Vagina (tissue), 2 donors: Measurements from ENCODE around the gene BCL11A. TPM values are rescaled to one million over a fixed set of nuclear protein-coding genes. Genes with fewer than 3 reads are reported as not detected.

Experiments
- DNase-seq, 2 donors: peaks; one replicate each; pipeline ENCODE4 v3.0.0-alpha.2; 2017; ENCODE audit errors: extremely low spot score in 2 of 2
- H3K27ac ChIP-seq: fragments of 200-600 bp; sonication (generic); one replicate; pipeline ENCODE4 v1.5.1; 2019
- H3K27me3 ChIP-seq: fragments of 200-600 bp; sonication (generic); one replicate; pipeline ENCODE4 v1.5.1; 2019
- H3K36me3 ChIP-seq, 2 donors: fragments of 200-600 bp; sonication (generic); one replicate each; pipeline ENCODE4 v1.5.1; 2017 to 2019
- H3K4me1 ChIP-seq: fragments of 200-600 bp; sonication (generic); one replicate; pipeline ENCODE4 v1.5.1; 2019
- H3K4me3 ChIP-seq, 2 donors: fragments of 200-600 bp; sonication (generic); 1 replicate in 1 of 2; 2 replicates in 1 of 2; pipeline ENCODE4 v1.5.1; 2016 to 2019
- H3K9me3 ChIP-seq: fragments of 200-600 bp; sonication (generic); one replicate; pipeline ENCODE4 v1.5.1; 2019
- CTCF ChIP-seq, 3 experiments: fragments of 450-650 bp in 2 of 3; fragments of 200-600 bp in 1 of 3; sonication (generic) in 1 of 3; IDR thresholded peaks; one replicate each; pipeline ENCODE4 v1.5.1; 2017 to 2019; ENCODE audit warnings: antibody characterized with exemption in 3 of 3, mild to moderate bottlenecking in 2 of 3, moderate library complexity in 2 of 3
- POLR2A ChIP-seq, 2 donors: fragments of 450-650 bp; IDR thresholded peaks; one replicate each; pipeline ENCODE4 v1.6.1; 2017; ENCODE audit warnings: antibody characterized with exemption in 2 of 2, mild to moderate bottlenecking in 2 of 2, moderate library complexity in 2 of 2
- POLR2AphosphoS5 ChIP-seq, 2 donors: sonication (generic); formaldehyde crosslinking; IDR thresholded peaks; one replicate each; pipeline ENCODE4 v1.9.0; 2017; ENCODE audit warnings: antibody characterized with exemption in 2 of 2, mild to moderate bottlenecking in 2 of 2, low read depth in 1 of 2; ENCODE audit not compliant: insufficient read depth in 1 of 2
- intact Hi-C: fragments of 100-400 bp; cut with DNase I; formaldehyde crosslinking; loops from one replicate; pipeline ENCODE4 v1.15.1; 2023
- total RNA-seq: library from RNA; depleted of rRNA; stranded (reverse); fragments of >200 nt; gene quantifications from one replicate; pipeline ENCODE4 v1.2.3, GENCODE V29; 2016

BCL11A gene
- total RNA-seq, 1 donor from 2014 or later: 48.4 TPM

DNA sequence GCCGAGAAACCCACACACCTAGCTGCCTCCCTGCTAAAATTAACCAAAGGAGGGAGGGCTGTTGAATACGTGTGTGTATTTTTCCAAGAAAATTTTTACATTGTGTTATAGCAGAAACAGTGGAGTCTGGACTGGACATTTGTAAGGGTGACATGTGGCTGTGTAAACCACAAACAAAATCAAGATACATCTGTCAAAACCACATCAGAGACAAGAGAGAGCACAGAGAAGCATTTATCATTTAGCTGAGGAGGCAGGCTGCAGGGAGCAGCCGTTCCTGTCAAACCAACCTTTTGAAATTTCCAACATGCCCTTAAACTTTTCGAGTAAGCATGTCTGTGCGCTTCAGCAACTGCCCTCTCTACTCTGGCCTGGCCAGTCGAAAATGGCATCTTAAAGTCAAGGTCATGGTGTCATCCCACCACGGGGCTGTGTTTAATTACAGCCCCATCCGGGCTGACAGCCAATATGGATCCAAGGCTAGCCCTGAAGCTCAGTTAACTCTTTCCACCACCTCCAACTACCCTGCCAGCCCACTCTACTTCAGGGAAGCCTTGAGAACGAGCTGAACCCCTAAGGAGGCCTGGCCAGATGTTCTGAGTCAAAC is 8.4 kb downstream of the BCL11A start:
- intact Hi-C loops: no loop called here
- no peak for TF ChIP-seq CTCF (IDR thresholded peaks at IDR 0.05)
- no peak for TF ChIP-seq POLR2AphosphoS5 (IDR thresholded peaks at IDR 0.05; ENCODE audit: insufficient read depth in 1 of 2, low read depth in 1 of 2)
- no peak for TF ChIP-seq POLR2A (IDR thresholded peaks at IDR 0.05)
- Histone ChIP-seq H3K4me3 (no peak overlapping the region), H3K27ac (peak overlapping the region; percentile 12), H3K36me3 (no peaks in the 10 kb centered on the region), H3K4me1 (peaks cover 18% of the 10 kb centered on the region), H3K9me3 (no peaks in the 10 kb centered on the region), H3K27me3 (no peaks in the 10 kb centered on the region)
- DNase-seq: no peak

- TF ChIP-seq CTCF (IDR thresholded peaks at IDR 0.05): no peak
- TF ChIP-seq POLR2AphosphoS5 (IDR thresholded peaks at IDR 0.05; ENCODE audit: insufficient read depth in 1 of 2, low read depth in 1 of 2): peak in 1 of 2 donors; percentile 16
- Histone ChIP-seq H3K36me3 (no peaks in the 10 kb centered on the region), H3K27ac (no peak overlapping the region), H3K9me3 (no peaks in the 10 kb centered on the region), H3K4me1 (peaks cover 8% of the 10 kb centered on the region), H3K27me3 (no peaks in the 10 kb centered on the region), H3K4me3 (no peak overlapping the region)
- intact Hi-C loops: no loop called here
- no peak for DNase-seq
Measured at GRCh38 chr2:60544062-60544461, 9.4 kb downstream of the BCL11A start.

DNA sequence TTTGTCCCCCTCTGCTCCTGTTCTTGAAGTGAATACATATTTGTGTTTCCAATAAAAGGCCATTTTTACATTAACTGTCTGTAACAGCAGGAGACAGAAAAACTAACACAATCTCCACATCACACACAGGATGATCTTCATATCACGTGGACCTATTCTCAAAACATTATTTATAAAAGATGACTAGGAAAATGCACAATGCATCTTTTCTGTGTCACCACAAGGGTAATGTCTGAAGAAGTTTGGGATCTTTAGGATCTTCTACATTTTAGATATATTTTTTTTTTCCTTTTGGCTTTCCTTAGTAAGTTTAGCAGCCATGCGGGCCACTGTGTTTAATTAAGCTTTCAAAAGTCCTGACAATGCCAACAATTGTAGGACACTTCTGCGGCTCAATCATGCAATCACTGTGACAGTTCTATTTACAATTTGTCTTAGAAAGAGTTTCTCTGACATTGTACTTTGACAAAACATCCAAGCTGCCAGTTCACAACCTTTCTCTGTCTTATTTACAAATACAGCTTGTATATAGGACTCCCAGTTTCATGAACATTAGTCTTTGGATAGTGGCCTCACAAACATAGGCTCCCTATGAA is 12.3 kb downstream of the BCL11A start:
- Histone ChIP-seq H3K9me3 (no peaks in the 10 kb centered on the region), H3K27ac (no peak overlapping the region), H3K4me3 (no peak overlapping the region), H3K36me3 (no peaks in the 10 kb centered on the region), H3K4me1 (peaks cover 14% of the 10 kb centered on the region), H3K27me3 (no peaks in the 10 kb centered on the region)
- TF ChIP-seq CTCF (IDR thresholded peaks at IDR 0.05) (no peak), POLR2A (IDR thresholded peaks at IDR 0.05) (no peak), POLR2AphosphoS5 (IDR thresholded peaks at IDR 0.05; ENCODE audit: insufficient read depth in 1 of 2, low read depth in 1 of 2) (no peak)
- intact Hi-C loops: no loop called here
- no peak for DNase-seq

DNA sequence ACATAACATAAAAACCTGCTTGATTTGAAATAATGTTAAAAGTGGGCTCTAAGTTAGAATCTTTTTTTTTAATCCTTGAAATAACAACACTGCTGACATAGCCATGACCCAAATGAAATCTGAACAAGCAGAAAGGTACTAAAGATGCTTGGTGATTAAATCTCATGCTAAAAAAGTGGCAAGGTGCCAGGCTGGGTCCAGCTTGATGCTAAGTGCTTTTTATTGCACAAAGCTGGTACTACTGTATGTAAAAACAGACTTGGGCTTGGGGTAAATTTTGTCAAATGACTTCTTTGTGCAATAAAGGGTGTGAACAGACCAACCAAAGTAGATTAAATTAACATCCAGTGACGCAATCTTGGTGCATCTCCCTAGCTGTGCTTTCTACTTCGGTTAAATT is 13.4 kb downstream of the BCL11A start:
- DNase-seq: no peak
- H3K4me3 ChIP-seq: no peak overlapping the region
- no peaks in the 10 kb centered on the region for H3K27me3 ChIP-seq
- H3K36me3 ChIP-seq: no peaks in the 10 kb centered on the region
- H3K9me3 ChIP-seq: no peaks in the 10 kb centered on the region
- intact Hi-C loops: no loop called here
- peaks cover 21% of the 10 kb centered on the region for H3K4me1 ChIP-seq
- no peak for TF ChIP-seq POLR2A (IDR thresholded peaks at IDR 0.05)
- TF ChIP-seq CTCF (IDR thresholded peaks at IDR 0.05): no peak
- no peak for TF ChIP-seq POLR2AphosphoS5 (IDR thresholded peaks at IDR 0.05; ENCODE audit: insufficient read depth in 1 of 2, low read depth in 1 of 2)
- H3K27ac ChIP-seq: no peak overlapping the region

- DNase-seq: no peak
- H3K4me3 ChIP-seq: no peak overlapping the region
- TF ChIP-seq POLR2A (IDR thresholded peaks at IDR 0.05): no peak
- no peak for TF ChIP-seq POLR2AphosphoS5 (IDR thresholded peaks at IDR 0.05; ENCODE audit: insufficient read depth in 1 of 2, low read depth in 1 of 2)
- TF ChIP-seq CTCF (IDR thresholded peaks at IDR 0.05): no peak
- H3K4me1 ChIP-seq: peaks cover 29% of the 10 kb centered on the region
- intact Hi-C loops: no loop called here
- no peaks in the 10 kb centered on the region for H3K9me3 ChIP-seq
- no peaks in the 10 kb centered on the region for H3K27me3 ChIP-seq
- H3K27ac ChIP-seq: no peak overlapping the region
- H3K36me3 ChIP-seq: no peaks in the 10 kb centered on the region
Measured at GRCh38 chr2:60539140-60539539, 14.3 kb downstream of the BCL11A start.
